OCI-M2 (cell line): ENCODE data around the gene SRGAP1.
"Not testable (repeated sequence)": the region's sequence is repeated elsewhere in the genome, so short reads cannot be mapped to it uniquely, and the experiment has no call there.

Source experiments
- DNase-seq: peaks from one replicate; lab custom pipeline; 2025; ENCODE audit not compliant: unreplicated experiment; lab: John Stamatoyannopoulos, UW

The SRGAP1 gene

DNA sequence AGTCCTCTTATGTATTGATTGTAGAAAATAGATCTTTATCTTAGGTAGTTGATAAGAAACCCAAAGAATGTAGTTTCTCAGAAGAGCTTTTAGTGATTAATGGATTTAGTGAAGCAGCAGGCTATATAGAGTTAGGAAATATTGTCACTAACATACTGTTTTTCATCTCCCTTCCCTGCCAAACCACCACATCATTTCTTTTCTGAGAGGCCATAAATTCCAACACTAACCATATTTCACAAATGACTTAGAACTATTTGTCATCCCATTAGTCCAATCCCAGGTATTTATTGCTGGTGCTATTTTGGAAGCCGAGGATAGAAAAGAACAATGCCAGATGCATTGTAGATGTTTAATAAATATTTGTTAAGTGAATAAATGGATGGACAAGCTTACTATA lies 191.9 kb downstream of the SRGAP1 start:
- no peak for DNase-seq

DNA sequence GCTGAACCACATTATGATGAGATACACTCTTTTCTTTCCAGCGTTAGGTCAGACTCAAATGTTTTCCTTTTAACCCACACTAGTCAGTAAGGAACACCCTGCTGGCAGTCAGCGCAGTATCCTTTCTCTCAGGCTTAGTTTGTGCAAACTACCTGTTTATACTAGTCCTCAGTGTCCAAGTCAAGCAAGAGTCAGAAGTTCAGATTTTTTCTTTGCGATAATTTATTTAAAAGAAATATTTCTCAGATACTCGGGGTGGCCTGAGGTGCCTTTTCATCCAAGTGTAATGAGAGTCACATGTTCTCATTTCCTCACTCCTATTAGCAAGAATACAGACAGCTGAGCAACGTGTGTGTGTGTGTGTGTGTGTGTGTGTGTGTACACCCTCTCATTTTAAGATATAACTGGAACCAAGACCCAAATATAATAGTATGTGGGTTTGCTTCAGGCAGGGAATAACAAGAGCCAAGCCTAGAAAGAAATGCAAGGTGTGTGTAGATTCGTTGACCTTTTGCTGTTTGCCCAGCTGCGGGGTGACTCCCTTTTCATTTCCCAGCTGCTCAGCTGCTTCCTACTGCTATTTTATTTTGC lies 194.9 kb downstream of the SRGAP1 start:
- DNase-seq, result no peak

DNA sequence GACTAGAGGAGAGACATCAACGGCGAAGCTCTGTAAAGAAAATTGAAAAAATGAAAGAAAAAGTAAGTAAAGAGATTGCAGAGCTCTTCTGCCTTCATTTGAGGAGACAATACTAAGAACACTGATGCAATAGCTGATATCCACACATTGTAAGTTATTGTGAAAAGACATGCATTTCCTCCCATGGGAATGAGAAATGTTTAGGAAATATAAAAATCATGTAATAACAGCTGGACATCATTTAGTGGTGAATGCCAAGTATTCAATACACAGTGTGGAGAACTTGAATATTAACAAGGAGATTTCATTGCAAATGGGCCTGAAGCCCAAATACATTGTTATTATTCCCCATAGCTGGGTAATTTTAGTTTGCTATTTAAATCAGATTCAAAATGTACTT lies 198.4 kb downstream of the SRGAP1 start:
- no peak for DNase-seq

DNA sequence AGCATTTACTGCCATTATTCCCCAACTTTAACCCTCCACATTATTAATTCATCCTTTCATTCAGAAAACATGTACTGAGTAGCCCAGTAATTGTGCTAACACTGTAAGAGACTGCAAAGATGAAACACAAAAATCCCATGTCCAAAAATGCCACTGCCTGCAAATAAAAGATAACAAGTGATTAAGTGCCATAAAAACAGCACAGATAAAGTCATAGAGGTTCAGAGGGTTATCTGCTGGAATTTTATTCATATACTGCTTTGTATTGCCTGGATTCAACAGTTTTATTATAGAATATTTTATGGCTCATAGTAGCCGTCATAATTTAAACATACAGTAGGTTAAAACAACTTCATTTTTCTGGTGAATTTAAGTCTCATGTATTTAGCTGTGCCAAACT lies 199.7 kb downstream of the SRGAP1 start:
- no peak for DNase-seq

DNA sequence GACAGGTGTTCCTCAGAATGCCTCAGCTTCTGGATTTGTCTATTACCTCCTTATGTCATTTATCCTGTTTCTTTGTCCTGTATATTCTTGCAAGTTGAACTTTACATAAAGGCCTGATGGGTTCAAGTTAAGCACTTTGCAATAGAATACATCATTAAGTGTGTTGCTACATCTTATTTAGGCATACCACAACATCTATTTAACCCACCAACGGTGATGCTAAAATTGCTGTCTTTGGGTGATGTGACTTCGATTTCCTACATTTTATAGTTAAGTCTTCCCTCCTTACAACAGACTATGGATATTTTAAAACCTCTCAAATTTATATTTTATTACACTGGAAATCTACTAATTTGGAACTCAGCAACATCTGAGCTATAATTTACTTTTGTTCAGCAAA lies 206.6 kb downstream of the SRGAP1 start:
- no peak for DNase-seq

DNA sequence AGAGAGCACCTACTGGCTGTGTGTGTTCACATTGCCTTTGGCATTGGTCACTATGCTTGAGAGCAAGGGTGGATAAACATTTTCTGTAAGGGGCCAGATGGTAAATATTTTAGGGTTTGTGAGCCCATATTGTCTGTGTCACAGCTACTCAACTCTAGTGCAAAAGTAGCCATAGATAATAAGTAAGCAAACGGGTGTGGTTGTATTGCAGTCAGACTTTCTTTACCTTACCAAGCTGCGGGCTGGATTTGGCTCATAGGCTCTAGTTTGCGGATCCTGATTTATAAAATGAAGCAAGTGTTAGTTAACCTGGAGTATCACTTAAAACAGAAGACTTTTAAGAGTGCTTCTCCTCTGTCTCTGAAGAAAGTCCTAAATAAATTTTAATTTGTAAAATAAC lies 208.6 kb downstream of the SRGAP1 start:
- DNase-seq, result no peak

DNA sequence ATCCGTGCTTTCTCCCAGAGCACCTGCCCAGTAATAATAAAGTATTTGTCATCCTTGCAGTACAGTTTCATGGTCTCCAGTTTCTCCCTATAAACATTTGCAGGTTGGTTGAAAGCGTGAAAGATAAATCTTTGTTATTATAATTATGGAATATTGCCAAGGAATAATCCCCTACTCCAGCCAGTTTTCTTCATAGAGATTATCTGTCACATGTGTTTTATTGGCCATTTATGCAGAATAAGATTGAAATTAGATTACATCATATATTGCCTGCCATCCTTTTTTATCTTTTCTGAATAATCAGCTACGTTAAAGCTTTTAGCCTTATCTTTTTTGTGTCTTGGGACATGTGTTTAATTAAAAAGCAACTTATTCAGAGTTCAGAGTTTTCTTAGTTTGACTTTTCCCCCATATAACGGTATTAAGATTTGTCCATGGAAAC lies 209.6 kb downstream of the SRGAP1 start:
- no peak for DNase-seq

DNA sequence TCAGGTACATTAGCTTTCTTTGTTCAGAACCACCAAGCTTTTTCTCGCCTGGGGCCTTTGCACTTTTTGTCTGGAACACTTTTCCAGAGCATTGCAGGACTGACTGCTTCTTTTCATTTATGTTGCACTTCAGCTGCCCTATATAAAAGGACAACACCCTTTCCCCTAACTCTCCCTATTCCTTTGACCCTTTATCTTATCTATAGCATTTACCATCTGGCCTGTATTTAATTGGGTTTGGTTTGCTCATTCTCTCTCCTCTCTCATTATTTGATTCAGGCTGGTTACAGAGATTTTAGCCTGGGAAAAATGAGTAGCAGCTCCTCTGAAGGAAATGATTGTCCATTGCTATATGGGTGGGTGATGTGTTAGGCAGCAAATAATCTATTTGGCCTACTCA lies 212.2 kb downstream of the SRGAP1 start:
- no peak for DNase-seq

DNA sequence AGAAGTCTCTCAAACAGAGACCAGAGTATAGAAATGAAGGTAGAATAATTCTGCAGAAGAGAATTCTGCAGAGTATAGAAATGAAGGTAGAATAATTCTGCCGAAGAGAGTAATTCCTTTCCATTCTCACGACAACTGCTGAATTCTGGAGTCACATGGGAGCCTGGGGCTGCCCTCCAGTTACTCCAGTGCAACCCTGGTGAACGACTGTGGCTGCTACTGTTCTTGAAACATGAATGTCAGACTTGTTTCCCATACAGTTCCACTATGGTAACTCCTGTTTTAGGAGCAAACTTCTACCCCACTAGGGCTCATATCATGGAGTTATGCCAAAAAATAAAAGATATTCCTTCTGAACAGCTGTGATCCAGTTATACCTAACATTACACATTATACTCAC lies 213.2 kb downstream of the SRGAP1 start:
- no peak for DNase-seq

DNA sequence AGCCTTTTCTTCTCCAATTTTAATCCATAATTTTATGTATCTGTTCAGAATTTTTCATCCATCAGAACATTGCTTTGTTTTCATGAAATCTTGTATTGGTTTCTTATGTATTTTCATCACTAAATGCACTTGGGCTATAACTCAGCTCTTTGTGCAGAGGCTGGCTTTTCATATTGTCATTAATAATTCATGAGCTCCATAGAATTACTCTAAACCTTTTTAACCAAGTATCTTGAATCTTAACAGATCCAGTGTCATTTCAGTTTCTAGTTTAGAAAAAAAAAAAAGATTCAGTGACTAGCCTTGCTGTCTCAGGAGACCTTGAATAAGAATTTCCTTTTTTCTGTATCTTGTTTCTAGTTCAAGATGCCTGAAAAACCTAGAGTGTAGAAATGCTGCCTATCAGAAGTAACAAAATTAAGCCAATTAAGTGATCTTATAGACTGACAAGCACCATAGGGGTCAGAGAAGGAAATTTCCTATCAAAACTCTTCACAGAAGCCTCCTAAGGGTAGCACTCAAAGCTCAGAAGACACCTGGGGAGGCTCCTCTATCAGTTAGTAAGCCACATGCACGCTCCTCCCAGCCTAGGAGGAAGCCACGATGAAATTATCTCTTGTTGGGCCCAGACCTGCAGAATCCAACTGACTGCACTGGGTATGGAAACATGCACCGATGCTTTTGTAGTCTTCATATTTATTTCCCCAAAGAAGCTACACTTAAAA lies 214.2 kb downstream of the SRGAP1 start:
- DNase-seq, result no peak

DNA sequence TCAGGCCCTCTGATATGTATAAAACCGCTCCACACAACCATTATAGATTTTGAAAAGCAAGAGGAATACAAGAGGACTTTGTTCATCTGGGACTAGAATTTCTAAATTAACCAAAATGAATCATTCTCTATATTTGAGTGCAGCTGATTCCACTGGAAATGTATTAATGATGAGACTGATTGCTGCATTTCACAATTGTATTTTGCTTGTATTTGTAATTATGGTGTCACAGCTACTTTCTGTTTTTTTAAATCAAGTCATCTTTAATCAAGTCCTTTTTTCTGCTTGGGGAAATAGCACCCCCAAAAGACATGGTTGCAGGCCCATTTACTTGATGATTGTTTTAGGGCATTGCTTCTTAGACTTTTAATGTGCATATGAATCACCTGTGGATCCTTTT lies 215.2 kb downstream of the SRGAP1 start:
- DNase-seq, result no peak

DNA sequence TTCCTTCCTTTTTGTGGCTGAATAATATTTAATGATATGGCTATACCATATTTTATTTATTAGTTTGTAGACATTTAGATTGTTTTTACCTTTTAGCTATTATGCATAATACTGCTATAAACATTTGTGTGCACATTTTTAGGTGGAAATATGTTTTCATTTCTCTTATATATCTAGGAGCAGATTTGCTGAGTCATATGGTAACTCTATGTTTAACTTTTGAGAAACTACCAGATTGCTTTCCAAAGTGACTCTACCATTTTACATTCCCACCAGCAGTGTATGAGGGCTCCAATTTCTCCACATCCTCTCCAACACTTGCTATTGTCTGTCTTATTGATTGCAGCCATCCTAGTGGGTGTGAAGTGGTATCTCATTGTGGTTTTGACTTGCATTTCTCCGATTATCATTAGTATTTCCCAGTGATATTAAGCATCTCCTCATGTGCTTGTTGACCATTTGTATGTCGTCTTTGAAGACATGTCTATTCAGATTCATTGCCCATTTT lies 217.4 kb downstream of the SRGAP1 start:
- no peak for DNase-seq

DNA sequence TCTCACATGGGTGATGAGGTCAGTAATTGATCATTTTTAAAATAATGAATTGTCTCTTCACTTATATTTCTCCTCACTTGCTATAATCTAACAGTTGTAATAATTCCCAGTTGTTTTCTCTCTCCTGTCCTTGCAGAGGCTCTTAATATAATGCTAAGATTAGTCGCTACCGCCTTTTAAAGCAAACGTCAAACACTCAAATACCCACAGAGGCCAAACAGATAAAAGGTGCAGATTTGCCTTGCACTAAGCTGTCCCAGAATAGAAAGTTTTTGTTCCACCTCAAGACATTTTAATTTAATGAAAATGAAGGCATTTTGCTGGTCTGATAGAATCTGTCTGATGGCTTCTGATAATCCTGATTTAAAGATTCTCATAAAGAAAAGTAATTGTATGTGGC lies 218.6 kb downstream of the SRGAP1 start:
- no peak for DNase-seq

DNA sequence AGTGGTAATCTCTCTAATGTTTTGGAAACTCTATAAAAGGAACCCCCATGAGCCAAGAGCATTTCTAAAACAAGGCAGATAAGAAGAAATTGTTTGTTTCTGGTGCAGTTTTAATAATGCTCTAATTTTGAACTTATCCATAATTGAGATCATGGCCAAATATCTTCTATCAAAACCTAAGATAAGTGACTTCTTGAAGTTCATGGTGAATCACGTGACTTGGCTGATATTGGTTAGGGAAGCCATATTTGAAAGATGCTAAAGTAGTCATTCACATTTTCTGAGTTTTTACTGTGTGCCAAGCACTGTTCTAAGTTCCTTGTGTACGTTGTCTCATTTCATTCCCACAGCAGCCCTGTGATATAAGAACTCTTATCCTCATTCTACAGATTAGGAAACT lies 219.7 kb downstream of the SRGAP1 start:
- DNase-seq, result no peak

DNA sequence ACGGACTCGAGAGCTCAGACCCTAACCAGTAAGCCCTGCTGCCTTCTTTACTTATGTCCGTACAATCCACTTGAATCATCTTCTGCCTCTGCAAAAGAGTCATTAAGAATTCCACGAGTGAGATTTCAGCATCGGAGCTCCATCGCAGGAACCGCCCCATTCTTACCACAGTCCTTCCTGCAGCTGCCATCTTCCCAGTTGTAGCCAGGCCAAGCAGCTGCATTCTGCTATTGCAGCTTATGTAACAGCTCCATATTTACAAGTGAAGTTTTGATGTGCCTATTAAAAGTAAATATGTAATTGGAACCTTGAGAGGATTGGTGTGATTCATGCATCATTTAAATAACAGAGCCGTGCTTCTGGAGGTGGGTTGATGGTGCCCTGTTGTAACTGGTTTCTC lies 220.2 kb downstream of the SRGAP1 start:
- no peak for DNase-seq

DNA sequence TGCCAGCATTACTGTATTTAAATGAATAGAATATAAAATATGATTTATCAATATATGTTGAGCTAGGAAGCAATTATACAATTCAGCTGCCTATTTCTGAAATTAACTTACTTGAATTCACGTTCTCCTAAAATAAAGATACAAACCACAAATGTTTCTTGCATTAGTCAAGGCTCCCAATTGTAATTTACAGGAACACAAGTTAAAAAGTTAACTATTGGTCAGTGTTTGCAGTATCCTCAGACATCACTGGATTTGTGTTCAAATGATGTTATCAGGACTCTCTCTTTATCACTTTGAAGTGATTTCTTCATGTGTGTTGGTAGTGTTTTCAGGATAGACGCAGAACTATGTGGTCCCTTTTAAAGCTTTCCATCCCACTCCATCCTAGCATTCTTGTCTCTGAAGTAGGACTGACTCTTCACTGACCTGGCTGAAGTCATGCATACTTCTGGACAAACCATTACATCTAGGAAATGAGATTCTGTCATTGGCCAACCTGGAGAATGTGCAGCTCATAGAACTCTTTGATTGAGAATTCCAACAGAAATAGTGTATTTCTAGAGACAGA lies 221.5 kb downstream of the SRGAP1 start:
- no peak for DNase-seq

DNA sequence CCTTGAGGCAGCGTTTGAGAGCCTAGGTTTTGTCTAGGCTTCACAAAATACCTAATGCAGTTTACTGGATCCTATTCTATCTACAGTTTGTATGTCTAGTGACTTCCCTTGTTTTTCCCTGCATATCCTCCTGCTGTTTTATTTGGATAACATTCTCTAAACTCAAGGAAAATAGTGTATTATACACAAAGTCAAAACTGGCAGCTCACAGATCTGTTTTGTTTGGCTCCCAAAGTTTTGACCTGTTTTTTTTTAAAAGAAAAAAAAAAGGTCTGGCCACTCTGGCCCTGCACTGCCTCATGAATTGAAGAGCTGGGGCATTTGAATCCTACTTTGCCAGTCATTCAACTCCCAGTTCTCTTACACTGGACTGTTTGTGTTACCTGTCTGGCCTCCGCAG lies 222.3 kb downstream of the SRGAP1 start:
- no peak for DNase-seq

DNA sequence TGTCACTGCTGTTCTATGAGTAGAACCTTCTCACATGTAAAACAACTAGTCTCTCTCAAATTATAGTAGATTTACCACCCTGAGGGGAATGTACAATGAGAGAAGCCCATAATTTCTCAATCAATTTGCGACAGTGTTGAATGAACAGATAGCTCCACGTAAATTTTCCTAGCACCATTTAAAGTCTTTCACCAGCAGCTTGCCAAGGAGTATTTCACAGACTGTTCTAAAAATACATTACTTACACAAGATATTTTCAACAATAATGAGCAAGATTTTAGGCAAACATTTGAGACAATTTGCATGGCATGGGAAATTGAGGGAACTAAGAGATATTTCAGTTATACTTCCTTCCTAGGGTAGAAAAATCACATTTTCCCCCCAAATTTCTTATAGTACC lies 226.0 kb downstream of the SRGAP1 start:
- no peak for DNase-seq

DNA sequence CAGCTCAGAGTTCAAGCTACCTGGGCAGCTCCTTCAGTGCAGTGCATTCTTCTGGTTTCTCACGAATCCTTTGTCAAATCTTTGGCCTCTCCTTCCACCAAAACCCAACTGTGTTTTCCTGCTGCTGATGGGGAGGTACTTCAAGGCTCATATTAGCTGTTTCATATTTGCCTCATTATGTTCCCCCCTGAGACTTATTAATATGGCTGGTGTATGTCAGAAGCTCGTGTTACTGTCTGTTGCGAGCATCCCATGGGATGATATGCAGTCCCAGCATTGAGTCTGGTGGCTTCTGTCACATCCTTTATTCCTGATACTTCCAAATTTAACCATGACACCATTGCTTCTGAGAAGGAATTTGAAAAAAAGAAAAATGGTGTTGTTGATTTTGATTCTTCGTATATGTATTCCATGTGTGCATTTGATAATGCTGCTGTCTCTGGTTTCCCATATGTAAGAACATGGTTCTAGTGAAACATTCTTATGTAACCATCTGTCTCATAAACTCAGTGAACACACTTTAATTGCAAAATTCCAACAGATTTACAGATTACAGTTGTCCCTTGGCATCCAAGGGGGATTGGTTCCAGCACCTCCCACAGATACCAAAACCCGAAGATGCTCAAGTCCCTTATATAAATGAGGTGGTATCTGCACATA lies 228.5 kb downstream of the SRGAP1 start:
- DNase-seq, result no peak

DNA sequence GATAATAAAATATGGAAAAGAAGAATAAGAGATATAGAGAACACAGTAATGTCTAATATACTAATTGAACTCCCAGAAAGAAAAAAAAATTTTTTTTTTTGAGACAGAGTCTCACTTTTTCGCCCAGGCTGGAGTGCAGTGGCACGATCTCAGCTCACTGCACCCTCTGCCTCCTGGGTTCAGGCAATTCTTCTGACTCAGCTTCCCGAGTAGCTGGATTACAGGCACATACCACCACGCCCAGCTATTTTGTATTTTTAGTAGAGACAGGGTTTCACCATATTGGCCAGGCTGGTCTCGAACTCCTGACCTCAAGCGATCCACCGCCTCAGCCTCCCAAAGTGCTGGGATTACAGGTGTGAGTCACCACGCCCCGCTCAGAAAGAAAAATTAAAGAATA lies 232.1 kb downstream of the SRGAP1 start:
- not testable (repeated sequence) for DNase-seq

DNA sequence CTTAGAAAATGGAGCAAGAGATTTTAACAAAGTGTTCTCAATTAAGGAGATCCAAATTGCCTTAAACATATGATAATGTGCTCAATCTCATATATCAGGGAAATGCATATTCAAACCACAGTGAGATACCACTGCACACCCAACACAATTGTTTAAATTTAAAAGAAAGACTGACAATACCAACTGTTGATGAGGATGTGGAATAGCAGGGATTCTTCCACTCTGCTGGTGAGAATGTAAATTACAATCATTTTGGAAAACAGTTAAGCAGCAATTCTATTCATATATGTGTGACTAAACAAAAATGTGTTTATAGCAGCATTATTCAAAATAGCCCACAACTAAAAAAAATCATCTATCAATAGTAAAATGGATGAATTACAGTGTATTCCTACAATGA lies 233.4 kb downstream of the SRGAP1 start:
- DNase-seq, result no peak
